MV-4-11 (cell line): ENCODE measurements around the gene EPHB1.

Experiments used
- DNase-seq: peaks from one replicate; lab custom pipeline; 2025; lab: John Stamatoyannopoulos, UW

EPHB1 gene

DNA sequence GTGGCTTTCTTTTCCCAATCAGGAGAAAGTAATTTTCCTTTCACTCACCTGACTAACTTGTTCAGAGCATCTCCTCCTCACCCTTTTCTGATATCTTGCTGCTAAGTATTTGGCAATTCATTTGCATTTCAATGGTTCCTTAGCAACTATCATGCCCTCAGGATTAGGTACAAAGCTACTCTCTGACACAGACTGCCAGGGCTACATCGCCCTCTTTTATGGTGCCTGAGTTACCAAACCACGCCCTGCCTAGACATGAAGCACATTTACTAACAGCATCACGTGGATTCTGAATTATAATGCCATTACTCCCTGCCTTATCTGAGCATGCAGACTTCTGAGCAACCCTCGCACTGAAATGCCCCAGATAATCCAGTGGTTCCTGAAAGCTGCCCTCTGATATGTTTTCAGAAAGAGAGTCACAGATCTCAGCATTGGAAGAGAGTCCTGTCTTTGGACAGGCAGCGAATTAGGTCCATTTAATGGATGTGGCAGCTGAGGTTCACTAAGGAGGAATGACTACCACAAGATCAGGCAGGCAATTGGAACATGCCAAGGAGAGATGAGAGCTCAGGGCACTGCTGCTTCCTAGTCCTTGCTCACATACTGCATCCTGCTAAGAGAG is 14.5 kb downstream of the EPHB1 start:
- DNase-seq: no peak

DNA sequence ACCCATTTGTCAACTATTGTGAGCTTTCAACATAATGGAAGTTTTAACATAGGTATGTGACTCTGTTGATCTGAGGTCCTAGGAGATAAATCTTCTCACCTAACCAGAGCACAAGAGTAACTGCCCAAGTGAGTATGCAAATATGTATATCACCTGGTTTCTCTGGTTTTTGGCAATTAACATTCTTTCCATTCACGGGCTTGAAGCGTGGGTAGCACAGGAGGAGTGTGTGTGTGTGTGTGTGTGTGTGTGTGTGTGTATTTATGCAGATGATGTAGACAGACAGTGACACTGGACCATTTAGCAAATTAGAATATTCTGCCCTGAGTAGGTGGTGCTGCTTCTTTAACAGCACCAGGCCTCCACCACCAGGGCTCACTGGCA is 15.0 kb downstream of the EPHB1 start:
- DNase-seq: no peak

DNA sequence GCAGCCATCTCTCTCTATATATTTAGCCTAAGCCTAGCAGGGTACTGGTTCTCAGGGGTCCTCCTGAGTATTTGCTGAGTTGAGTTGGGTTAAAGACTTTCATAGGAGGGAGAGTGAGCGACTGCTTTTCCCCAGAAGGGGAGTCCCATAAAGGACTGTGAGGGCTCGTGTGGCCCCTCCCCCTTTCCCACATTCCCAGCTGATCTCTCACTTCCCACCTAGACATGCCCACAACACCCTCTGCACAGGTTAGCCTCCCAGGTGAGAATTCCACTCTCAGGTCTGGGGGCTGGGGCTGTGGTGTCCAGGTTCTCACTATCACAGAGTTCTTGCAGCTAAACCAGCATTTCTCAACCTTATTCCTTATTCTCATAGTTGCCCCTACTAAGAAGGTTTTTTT is 15.8 kb downstream of the EPHB1 start:
- no peak for DNase-seq

DNA sequence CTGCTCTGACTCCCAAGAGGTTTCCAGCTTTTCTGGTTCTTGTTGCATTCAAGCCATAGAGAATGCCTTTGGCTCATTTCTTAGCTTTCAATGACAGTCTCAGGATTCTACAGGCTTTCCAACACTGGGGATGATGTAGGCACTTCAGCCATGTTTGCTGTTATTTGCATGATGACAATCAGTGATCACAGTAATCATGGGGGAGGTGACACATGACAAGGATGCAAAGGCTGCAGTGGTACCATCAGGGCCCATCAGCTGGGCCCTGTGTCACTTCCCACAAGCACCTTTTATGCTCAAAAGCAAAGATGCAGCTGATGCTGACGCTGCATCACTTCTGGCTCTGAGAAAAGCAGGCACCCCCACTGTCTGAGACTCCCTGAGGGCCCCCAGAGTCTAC is 18.6 kb downstream of the EPHB1 start:
- DNase-seq: no peak

DNA sequence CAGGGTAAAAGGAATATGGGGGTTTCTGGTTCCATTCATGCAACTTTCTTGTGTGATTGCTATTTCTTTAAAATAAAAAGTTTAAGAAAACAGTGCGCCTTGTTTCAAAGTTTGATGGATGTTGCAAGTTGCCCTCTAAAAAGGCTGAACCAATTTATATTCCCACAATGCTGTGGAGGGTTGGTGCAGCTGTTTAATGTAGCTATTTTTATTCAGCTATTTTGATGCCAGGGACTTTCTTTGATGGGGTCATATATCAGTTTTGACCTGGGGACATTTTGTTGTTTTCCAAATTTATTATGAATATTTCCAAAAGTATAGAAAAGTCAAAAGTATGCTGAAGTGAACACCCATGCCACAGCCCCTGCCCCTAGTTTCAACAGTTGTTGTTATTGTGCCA is 20.5 kb downstream of the EPHB1 start:
- DNase-seq: no peak

DNA sequence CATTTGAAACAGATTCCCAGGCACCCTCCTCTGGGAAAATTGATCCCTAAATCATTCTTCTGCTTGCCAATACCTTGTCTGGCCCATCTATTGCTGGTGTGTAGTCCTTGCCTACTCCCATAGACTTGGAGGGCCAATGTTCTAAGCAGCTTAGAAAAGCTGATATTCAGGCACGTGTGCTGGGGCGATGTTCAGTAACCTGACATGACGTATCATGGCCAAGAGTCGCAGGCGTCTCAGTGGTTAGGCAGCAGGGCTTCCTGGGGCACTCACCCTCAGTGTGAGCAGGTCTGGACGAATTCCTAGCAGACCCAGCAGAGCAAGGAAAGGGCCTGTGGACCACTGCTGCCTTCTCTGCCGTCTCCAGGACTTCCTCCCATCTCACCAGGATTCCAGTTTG is 21.6 kb downstream of the EPHB1 start:
- DNase-seq: no peak

DNA sequence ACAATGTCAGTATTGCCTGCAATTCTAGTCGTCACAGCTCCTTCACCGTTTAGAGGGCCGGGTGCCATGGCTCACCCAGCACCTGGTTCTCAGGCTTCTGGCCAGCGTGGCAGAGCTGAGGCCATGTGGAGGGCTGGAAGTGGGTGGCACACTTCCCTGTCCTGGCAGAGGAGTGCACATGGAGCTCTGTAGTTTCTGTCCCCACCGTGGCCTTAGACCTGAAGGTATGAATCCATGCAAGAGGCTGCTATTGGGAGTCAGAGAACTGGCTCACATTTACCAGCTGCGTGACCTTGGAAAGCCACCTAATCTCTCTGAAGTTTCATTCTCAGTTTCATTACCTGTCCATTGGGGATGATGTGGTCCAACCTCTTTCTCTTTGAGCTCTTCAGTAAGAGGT is 22.2 kb downstream of the EPHB1 start:
- DNase-seq: no peak

DNA sequence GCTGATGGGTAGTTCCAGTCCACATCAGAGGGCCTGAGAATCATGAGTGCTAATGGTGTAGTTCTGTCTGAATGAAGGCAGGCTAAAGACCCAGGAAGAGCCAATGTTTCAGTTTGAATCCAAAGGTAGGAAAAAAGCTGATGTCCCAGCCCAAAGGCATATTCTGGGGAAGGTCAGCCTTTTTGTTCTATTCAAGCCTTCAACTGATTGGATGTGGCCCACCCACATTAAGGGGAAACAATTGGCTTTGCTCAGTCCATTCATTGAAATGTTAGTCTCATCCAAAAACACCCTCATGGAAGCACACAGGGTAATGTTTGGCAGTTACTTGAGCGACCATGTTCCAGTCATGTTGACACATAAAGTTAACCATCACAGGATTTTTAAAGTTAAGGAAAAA is 25.9 kb downstream of the EPHB1 start:
- DNase-seq: no peak

DNA sequence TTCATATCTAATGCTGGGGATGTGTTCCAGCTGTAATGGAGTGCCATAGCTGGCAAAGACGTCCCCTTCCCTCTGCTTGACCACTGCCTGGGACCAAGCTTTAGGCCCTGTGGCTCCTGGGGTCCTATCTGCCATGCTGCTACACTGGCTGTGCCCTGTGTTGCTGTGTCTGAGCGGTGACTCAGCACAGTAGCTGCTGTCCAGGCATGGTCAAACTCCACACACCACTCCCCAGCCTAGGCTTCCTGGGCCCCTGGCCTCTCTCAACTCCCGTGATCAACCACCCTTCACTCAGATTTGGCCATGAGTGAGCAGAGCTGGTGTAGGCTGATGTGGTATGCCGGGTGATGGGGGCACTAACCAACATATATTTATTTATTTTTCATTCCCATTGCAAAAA is 27.0 kb downstream of the EPHB1 start:
- DNase-seq: no peak

DNA sequence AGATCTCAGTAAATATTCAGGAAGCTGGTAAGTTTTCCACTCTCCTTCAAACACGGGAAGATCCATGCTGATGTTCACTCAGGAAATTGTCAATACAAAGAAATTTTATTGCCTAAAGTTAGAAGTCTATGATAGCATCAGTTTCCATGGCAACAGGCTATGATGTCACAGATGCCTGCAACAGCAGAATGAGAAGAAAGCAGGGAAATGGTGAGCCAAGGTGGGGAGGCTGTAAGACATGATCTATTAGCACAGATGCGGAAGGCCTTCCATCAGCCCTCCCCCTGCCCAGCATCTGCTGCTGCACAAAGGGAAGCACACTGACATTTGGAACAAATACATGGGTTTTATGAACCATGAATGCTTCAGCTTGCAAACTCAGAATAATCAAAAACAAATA is 28.6 kb downstream of the EPHB1 start:
- no peak for DNase-seq

DNA sequence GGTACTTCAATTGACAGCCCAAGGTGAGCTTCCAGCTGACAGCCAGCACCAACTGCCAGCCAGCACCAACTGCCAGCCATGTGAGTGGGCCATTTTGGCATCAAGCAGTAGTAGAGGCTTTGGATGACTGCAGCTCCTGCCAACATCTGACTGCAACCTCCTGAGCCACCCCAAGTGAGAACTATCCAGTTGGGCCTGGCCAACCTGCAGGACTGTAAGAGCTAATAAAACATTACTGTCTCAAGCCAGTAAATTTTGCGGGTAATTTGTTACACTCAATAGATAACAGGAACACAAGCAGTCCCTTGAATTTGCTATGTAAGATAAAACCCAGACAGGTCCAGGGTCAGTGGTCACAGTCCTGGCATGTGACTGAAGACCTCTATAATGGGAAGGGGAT is 29.7 kb downstream of the EPHB1 start:
- DNase-seq: no peak

DNA sequence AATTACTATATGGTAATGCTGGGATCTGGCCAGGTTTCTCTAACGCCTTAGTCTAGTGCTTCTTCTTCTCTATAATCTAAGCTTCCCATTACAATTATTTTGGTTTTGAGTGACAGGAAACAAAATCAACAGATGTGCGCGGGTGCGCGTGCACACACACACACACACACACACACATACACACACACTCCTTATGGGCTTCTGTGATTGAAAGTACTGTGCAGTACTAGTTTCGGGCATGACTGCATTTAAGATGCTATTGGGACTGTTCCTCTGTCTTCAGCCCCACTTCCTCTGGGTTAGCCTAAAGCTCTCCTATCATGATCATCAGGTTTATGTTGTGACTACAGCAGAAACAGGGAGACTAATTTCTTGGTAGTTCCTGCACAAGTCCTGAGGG is 32.2 kb downstream of the EPHB1 start:
- DNase-seq: no peak

DNA sequence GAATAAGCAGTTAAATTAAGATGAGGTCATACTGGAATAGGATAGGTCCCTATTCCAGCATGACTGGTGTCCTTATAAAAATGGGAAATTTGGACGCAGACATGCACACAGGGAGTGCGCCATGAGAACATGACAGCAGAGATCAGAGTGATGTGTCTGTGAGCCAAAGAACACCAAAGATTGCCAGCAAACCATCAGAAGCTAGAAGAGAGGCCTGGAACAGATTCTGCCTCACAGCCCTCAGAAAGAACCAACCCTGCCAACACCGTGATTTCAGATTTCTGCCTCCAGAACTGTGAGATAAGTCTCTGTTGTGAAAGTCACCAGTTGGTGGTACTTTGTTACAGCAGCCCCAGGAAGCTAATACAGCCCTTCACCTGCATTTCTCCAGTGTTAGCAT is 34.7 kb downstream of the EPHB1 start:
- no peak for DNase-seq

DNA sequence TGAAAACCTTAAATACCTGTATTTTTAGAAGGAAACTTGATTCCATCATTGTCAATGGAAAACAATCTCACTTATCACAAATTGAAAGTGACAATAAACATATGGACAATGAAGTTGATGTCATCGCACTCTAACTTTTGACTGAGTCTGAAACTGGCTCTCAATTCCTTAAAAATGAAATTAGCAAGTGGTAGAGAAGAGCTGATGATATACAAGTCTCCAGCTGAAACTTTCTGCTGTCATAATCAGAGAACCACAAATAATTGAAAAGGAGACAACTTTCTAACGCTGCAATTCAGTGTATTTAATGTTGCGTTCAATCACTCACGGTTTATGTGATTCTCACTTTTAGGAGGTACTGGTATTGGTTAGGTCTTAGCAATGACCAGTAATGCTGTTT is 37.5 kb downstream of the EPHB1 start:
- no peak for DNase-seq

DNA sequence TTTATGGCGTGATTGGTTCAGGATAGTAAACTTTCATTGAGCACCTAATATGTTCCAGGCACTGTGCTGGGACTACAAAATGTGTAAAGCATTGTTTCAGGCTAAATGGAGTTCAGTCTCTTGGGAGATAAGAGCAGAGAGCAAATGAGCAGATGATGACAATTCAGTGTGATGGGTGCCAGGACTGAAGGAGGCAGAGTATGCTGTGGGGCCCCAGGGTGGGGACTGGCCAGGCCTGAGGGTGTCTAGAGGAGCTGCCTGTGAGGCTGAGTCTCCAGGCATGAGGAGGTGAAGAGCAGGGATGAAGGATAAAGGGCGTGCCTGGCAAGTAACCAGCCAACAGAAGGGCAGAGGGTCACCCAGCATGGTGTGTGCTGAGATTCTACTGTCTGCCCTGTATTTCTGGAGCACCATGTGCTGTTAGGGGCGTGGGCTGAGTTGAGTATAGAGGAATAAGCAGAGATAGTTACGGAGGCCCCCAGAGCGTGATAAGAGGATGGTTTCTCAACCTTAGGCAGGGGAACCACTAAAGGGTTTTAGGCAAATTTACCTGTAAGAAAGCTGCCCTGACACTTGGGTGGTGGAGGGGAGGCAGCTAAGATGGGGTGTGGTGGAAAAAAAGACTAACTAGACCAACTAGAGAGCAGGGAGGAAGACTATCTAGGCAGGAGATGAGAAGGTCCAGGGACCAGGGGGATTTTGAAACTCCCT is 38.5 kb downstream of the EPHB1 start:
- DNase-seq: no peak

DNA sequence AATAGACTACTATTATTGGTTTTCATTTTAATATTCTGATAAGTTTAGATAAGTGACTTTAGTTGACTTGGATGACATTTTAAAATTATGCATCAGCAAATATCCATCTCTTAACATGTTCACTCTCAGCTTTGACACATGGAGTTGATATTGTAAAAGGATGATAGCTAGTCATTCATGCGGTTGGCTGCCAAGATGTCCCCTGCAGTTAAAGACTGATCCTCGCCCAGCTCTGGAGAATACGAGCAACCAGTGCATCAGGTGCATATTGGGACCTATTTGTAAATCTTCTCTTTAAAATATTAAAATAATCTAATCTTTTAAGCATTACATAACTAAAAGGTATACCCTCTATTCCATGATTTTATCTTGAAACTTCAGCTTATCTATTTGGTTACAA is 41.9 kb downstream of the EPHB1 start:
- no peak for DNase-seq

DNA sequence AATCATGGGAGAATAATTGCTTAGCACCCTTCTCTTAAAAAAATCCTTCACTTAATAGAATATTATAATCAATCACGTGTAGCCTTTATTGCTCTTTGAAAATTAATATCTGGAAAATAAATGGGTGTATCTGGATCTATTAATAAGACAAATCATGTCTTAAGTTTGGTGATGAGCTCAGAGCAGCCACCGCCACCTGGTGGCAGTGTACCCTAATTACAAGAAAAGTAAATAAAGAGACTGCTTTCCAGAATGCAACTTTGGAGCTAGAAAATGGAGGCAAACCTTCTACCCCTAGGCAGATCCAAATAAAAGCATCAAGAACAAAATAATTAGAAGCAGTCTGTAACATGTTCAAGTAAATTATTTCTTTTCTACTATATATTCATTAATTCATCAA is 43.5 kb downstream of the EPHB1 start:
- DNase-seq: no peak

DNA sequence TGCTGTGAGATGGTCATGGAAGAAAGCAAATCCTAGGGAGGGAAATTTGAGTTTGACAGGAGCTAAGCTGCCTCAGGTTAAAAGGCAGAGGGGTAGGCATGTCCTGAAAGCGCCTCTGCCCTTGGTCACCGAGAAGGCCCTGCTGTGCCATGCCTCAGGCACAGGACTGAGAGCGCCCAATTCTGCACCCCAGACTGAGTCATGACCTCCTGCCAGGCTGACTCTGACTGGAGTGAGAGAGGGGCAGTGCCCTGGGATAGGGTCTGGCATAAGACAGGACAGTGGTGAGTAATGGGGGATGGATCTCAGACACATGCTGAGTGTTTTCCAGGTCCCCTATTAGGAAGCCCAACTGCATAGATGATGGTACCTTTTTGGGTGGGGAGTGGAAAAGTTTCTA is 44.4 kb downstream of the EPHB1 start:
- DNase-seq: no peak

DNA sequence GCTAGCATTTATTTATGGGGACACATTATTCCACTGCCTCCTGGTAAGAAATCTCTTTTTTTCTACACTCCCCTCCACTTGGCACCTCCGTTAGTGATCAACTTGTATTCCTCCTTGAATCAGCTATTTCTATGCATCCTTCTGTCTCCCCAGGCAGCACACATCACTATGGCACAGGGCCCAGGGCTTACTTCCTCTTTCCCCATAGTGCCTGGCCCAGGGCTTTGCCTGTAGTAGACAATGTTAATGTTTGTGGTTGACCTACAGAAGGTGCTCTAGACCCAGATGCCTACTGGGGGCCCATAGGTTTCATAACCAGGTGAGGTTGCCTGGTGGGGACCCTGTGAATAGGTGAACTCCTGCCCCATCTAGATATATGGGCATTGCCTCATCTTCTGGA is 44.9 kb downstream of the EPHB1 start:
- peak; percentile 52 for DNase-seq

DNA sequence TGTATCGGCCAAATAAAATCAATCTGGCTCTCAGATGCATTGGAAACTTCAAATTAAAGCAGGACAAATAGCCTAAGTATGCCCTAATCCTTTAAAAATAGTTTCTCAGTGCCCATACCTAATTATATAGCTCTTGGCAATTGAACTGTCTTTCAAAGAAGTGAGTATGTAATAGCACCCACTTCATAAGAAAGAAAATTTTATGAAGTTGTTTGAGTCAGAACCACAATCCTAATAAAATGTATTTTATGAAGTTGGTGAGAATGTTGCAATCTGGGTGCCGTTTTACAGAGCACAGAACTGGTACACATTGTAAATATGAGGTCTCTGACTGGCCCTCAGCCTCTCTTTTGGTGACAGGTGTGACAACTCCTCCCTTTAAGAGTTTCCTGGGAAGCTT is 45.4 kb downstream of the EPHB1 start:
- DNase-seq: no peak

DNA sequence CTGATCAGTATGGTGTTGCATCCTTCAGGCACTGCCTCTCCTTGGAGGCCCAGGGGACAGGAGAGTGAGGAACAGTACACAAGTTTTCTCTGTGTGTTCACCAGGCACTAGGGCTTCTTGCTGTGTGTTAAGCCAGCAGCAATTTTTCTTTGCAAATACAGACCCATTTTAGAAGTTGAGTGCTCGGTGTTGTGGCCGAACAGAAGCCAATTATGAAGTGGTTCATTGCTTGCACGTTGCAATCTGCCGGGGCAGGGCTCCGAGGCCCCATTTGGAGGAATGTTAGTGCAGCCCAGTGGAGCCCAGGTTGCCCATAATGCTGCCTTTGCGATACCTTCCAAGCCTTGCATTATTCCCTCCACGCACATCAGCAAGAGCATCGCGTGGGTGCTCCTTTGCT is 51.0 kb downstream of the EPHB1 start:
- DNase-seq: no peak

DNA sequence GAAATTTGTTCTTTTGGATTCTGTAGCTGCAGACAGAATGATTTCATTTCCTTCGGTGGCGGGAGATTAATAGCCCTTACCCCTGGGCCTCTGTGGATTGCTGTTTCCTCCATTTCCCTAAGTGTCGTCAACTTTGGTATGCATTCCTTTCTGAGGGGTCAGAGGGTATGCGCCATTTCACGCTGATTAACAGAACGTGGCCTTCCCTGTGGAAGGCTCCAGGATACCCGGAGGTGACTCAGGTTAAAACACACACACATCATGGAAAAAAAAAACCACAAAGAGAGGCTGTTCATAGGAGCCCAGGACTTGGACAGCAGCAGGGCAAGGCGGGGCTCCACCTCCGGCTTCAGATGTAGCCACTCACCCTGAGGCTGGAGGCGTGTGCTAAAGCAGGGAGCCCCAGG is 51.9 kb downstream of the EPHB1 start:
- DNase-seq: no peak

DNA sequence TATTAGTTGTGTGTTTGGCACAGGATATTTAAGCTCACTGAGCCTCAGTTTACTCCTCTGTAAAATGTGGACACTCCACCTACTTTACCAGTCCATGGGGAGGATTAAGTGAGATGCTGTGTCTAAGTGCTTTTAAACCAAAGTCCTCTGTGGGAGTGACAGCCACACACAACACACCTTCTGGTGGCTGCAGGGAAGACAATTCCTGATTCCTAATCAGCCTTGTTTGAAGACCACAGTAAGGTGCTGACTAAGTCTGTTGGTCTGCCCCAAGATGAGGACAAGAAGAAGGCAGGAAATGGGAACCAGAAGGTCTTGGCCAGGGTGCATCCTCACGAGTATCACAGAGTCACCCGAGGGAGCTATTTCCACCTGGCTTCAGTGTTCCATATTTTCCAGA is 52.3 kb downstream of the EPHB1 start:
- no peak for DNase-seq

DNA sequence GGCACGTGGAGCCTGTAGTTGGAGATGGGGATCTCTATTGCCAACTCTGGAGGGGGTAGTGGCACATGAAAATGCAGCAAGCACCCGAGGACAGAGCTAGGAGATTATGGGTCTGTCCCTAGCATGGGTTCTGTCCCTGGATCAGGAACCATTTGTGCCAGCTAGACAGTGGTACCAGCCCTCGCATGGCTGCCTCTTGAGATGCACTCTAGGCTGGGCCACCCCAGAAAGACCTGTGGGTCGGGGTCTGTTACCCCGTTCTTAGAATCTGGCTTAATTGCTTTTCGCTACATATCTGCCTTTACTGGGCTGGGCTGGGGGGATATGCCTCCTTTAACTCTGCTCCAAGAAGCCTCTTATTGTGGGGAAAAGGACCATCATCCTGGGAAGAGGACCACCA is 54.5 kb downstream of the EPHB1 start:
- DNase-seq: no peak
